OCI-M1 (cell line): Measurements from ENCODE around the gene CERS6.

Experiments used
- DNase-seq: peaks from one replicate; lab custom pipeline; 2025; lab: John Stamatoyannopoulos, UW

Gene CERS6

DNA sequence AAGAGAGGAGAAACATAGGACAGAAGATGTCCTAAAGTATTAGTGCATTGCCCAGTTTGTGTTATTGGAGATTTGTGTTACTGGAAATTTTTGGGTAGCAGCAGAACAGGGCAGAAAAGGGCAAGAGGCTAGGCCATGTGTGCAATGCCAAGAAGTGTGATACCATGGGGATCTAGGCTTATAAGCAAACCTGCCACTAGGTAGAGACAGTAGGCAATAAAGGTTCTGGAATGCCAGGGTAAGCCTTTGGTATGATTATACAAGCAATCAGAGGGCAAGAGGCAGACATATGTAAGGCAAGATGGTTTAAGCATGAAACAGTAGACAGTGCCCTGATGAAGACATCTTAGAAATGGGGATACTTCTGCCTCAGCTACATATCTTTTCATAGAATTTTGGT lies 12.3 kb upstream of the CERS6 start:
- no peak for DNase-seq

GRCh38 chr2:168445960-168446359 lies 10.1 kb upstream of the CERS6 start:
- no peak for DNase-seq

DNA sequence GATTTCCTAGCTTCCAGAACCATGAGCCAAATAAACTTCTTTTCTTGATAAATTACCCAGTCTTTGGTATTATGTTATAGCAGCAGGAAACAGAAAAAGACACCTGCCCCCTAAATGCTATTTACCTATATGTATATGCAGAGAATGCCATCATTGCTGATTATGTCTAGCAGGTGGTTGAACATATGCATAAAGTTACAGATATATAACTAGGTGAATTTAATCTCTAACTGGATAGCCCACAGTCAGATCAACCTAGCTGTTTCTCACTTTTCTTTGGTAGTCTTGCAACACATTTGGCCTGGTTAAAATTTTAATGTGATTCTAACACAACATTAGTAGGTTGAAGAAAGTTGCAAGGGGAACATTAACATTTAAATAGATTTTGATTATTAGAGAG lies 7.1 kb upstream of the CERS6 start:
- DNase-seq = no peak

GRCh38 chr2:168449419-168449818 lies 6.7 kb upstream of the CERS6 start:
- DNase-seq = peak; percentile 25

GRCh38 chr2:168450171-168450570 lies 5.9 kb upstream of the CERS6 start:
- DNase-seq = no peak

- DNase-seq = no peak
Measured at GRCh38 chr2:168450732-168451131, 5.3 kb upstream of the CERS6 start.

- DNase-seq = no peak
Measured at GRCh38 chr2:168452781-168453180, 3.3 kb upstream of the CERS6 start.

DNA sequence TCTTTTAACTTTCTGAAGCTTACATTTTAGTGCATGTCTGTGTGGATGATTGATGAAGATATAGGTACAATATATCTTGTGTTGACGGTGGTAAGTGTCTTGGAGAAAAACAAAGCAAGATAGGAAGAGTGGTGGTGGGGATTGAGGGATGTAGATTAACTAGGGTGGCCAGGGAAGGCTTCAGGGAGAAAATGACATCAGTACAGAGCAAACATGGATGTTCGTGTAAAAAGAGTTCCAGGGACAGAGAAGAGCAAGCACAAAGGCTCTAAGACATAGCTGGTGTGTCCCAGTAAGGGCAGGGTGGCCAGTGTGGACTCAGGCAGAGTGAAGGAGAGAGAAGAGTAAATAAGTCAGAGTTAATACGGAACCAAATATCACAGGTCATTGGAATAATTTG lies 2.7 kb upstream of the CERS6 start:
- no peak for DNase-seq

- peak; percentile 66 for DNase-seq
Measured at GRCh38 chr2:168454737-168455644, 1.1 kb upstream of the CERS6 start.

DNA sequence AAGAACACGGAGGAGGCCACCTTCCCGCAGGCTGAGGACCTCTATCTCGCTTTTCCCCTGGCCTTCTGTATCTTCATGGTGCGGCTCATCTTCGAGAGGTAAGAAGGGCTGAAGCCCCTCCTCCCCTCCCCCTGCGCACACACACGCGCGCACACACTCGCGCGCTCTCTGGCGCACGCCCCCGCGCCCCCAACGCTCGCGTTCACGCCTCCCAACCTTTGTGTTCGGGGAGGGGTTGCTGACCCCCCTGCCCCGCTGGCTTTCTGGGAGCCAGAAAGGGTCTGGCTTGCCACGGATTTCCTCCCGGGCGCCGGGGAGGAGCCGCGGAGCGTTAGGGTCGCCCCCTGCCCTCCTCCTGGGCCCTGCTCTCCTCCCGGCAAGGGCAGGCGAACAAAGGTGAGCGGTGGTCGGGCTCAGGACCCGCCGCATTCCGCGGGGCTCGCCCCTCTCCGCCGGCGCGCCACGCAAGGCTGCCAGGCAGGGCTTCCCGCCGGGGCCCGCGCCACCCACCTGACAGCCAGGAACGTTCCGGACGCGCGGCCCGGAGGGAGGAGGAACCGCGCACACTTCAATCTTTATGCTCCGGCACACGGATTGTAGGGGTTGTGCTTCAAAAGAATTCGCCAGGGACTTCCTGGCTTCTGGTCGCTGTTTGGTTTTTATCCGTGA lies 583 bp downstream of the CERS6 start:
- DNase-seq = peak; percentile 69

DNA sequence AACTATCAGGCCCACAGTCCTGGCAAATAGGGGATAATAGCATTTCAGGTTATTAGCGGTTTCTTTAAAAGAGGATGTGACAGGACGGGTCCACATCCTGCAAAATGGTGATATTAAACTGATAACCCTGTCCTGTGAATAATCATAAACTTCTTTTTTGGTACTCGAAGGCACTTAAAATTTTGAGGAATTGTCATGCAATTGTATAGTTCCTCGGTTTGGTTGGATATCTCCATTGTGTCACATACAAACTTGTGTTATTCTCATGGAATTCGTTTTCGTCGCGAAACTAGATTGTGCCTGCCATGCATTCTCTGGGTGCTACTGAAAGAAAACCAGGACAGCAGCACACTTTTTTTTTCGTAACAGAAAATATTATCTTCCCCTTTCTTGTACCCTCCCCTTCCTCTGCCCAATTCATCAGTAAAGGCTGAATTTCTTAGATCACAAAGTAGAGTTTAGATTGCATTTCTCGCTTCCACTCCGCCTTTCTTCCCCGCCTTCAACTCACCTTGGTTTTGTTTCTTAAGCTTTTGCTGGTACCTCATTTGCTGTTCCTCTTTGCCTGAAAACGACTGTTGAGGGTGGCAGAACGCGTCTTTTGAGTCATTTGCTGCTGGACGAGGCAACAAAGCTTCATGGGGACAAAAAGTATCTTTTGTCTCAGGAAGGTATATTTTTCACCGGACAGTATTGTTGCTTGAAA lies 1.3 kb downstream of the CERS6 start:
- DNase-seq = peak; percentile 57

DNA sequence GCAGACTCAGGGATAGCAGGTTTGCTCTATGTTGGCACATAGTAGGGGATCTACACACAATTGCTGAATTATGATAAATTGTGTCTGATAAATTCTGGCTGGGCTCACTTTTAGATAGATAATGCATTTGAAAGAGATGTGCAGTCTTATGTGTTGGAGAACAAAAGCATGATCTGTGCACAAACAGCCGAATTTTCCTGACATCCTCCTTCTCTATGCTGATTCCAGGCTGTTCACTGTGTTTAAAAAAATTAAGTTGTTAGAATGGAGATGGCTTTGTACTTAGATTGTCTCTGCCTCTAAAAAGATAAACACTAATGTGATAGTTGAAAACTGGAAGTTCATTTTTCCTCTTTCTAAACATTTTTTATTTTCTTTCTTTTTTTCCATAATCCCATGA lies 2.1 kb downstream of the CERS6 start:
- peak; percentile 36 for DNase-seq

- no peak for DNase-seq
Measured at GRCh38 chr2:168459256-168459655, 3.2 kb downstream of the CERS6 start.

GRCh38 chr2:168460571-168460970 lies 4.5 kb downstream of the CERS6 start:
- no peak for DNase-seq

DNA sequence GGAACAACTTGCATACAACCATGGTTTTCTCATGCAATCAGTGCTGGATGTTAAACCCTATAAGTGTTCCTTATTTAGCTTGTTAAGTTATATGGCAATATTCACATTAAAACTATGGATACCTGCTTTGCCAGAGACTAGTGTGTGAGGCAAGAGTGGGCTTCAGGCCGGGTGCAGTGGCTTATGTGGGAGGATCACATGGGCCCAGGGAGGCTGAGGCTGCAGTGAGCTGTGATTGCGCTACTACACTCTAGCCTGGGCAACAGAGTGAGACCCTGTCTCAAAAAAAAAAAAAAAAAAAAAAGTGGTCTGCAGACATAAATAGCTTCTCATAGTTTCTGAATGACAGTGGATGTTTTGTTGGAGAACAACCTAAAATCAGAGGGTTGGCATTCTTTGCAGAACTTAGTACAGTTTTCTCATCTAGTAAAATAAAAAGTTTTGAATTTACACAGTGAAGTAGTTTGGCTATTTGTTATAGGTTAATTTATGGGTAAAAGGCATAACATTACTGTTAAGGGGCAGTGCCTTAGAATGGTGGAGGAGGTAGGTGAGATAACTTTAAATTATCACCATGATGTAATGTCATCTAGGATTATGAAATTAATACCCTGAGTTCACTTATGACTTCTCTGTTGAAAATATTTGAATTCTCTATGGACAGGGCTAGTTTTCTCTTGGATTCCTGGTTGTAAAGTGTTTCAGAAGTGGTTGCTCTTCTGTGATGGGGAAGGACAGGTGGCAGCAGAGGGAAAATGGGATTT lies 5.3 kb downstream of the CERS6 start:
- DNase-seq = peak; percentile 35

DNA sequence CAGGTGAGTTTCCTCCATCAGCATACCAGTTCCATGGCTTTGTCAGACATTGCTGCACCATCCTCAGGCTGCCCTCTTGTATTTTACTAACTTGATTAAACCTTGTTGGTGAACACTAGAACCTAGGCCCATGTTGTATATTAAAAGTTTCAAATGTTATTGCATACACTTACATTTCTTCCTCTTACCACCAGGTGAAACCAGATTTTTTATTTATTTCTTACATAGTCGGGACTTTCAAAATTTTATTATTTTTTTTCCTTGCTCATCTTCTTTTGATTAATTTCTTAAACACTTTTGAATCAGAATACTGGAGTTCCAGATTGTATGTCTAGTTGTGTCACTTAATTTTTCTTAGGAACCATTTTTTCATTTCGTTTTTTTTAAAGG lies 5.9 kb downstream of the CERS6 start:
- DNase-seq = no peak

GRCh38 chr2:168462543-168463045 lies 6.5 kb downstream of the CERS6 start:
- no peak for DNase-seq

GRCh38 chr2:168465594-168465993 lies 9.5 kb downstream of the CERS6 start:
- DNase-seq = no peak

DNA sequence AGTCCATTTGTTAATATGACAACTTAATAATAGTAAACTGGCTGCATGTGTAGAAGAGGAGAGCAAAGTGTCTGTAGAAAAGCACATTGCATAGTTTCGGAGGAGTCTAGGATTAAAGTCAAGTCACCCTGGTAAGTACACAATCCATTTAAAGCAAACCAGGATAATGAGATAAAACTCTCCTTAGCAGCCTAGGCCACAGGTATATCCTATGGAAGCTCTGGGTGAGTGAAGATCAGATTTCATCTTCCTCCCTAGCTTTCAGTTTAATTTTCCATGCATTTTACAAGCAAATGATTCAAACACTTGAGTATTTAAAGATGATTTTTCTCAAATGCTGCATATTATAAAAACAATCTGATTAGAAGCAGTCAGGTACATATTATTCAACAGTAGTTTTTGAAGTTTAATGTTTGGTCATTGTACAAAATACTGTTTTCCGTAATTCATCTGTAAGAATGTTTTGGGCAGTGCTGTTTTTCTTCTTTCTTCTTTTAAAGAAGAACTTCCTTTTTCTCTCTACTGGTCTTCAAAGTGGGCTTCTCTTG lies 10.2 kb downstream of the CERS6 start:
- peak; percentile 52 for DNase-seq

DNA sequence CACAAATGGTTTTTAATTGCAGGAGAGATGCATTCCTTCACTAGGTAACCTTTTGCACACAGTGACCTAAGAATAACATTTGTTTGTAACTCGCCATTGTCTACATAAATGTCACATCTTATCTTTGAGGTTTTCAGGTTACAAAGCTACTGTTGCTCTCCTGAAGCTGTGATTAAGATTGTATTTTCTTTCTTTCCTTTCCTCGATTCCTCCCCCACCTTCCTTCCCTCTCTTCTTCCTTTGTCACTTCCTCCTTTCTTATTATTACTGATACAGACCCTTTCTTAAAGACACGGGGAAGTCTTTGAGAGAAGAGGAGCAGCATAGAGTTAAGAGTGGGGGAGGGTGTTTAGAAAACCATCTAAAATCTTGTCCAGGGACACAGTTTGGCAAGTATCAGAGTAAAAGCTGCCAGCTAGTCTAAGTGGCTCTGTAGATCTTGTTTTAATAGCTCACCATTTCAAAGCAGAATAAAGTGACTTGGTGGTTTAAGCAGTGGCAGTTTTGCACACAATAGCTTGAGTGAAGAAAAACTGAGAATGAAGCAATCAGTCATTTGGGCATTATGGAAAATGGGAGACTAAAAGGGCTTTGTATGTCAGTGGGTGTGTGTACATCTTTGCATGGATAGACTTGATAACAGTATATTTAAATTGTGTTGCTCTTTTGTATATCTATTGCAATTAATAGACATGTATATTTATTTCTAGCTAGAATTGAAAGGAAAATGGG lies 10.9 kb downstream of the CERS6 start:
- peak; percentile 73 for DNase-seq

DNA sequence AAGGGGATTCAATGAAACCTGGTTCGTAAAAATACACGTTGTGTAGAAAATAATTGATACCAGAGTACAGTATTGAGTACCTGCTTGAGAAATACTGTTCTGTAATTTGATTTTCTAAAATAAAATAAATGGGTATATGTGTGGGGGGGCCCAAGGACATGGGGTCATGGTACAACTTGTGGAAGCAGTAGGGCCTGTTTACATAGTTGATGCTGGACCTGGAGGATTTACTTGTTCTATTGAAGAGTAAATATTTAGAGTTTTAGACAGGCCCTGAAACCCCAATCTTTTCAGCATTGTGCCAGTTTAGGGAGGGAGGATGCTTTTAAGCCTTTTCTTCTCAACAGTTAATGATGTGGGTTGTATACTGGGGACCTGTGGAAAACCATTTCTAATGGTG lies 11.7 kb downstream of the CERS6 start:
- no peak for DNase-seq
